GM23338 (cell line): ENCODE data around the gene MED13L.

Experiments used
- CREB1 ChIP-seq: fragments of 250-450 bp; sonication (Bioruptor Pico); IDR thresholded peaks from 2 replicates; pipeline ENCODE4 v1.5.0; 2020; ENCODE audit warnings: low read depth, mild to moderate bottlenecking, moderate library complexity
- CTCF ChIP-seq, 2 experiments: fragments of 200-600 bp in 1 of 2; sonication (generic) in 1 of 2; conservative IDR thresholded peaks; 2 replicates each; pipeline versions ENCODE4 v1.5.1 to v1.6.1; 2016 to 2017; ENCODE audit warnings: antibody characterized with exemption in 2 of 2, low read depth in 2 of 2, mild to moderate bottlenecking in 2 of 2, moderate library complexity in 1 of 2
- EZH2 ChIP-seq: fragments of 200-600 bp; sonication (generic); IDR thresholded peaks from one replicate; pipeline ENCODE4 v1.8.0; 2017; ENCODE audit warnings: antibody characterized with exemption, mild to moderate bottlenecking, low read depth; ENCODE audit not compliant: unreplicated experiment
- EZH2phosphoT487 ChIP-seq: fragments of 200-600 bp; sonication (generic); IDR thresholded peaks from one replicate; pipeline ENCODE4 v1.8.1; 2018; ENCODE audit warnings: antibody characterized with exemption; ENCODE audit not compliant: unreplicated experiment
- JUNB ChIP-seq: IDR thresholded peaks from one replicate; pipeline ENCODE4 v1.6.1; 2016; ENCODE audit warnings: antibody characterized with exemption; ENCODE audit not compliant: unreplicated experiment
- POLR2AphosphoS5 ChIP-seq: IDR thresholded peaks from 2 replicates; pipeline ENCODE4 v1.6.1; 2016; ENCODE audit warnings: antibody characterized with exemption, low read depth
- REST ChIP-seq: IDR thresholded peaks from one replicate; pipeline ENCODE4 v1.6.1; 2018; ENCODE audit warnings: antibody characterized with exemption; ENCODE audit not compliant: unreplicated experiment

GRCh38 chr12:116248433-116248832, 29.1 kb downstream of the MED13L start:
- TF ChIP-seq EZH2phosphoT487 (no peak), CTCF (conservative IDR thresholded peaks at IDR 0.05; ENCODE audit: low read depth in 2 of 2) (no peak), REST (no peak), JUNB (no peak), CREB1 (CRISPR knock-in tag) (no peak), EZH2 (no peak), POLR2AphosphoS5 (no peak)
